ENCODE results near the gene ARHGEF10L. TPM values are rescaled to one million over a fixed set of nuclear protein-coding genes. Genes with fewer than 3 reads are reported as not detected.

Gene ARHGEF10L
- total RNA-seq, 1 donor from 2014 or later: 27.8 TPM

- no peak overlapping the region for H3K4me3 ChIP-seq (ENCODE audit: low read depth, low read length)
- no peak for TF ChIP-seq CTCF (conservative IDR thresholded peaks at IDR 0.05; ENCODE audit: low read depth, low read length)
- no peak for DNase-seq (ENCODE audit: low read depth)
These were observed 164.7 kb downstream of the ARHGEF10L start for GRCh38 chr1:17704176-17704575.

GRCh38 chr1:17706445-17706844, 166.9 kb downstream of the ARHGEF10L start:
- no peak overlapping the region for H3K4me3 ChIP-seq (ENCODE audit: low read depth, low read length)
- DNase-seq (ENCODE audit: low read depth): no peak
- TF ChIP-seq CTCF (conservative IDR thresholded peaks at IDR 0.05; ENCODE audit: low read depth, low read length): no peak

- no peak for TF ChIP-seq CTCF (conservative IDR thresholded peaks at IDR 0.05; ENCODE audit: low read depth, low read length)
- no peak for DNase-seq (ENCODE audit: low read depth)
- no peak overlapping the region for H3K4me3 ChIP-seq (ENCODE audit: low read depth, low read length)
These were observed 170.5 kb downstream of the ARHGEF10L start for GRCh38 chr1:17709981-17710380.

GRCh38 chr1:17710889-17711576, 171.5 kb downstream of the ARHGEF10L start:
- no peak for TF ChIP-seq CTCF (conservative IDR thresholded peaks at IDR 0.05; ENCODE audit: low read depth, low read length)
- no peak overlapping the region for H3K4me3 ChIP-seq (ENCODE audit: low read depth, low read length)
- no peak for DNase-seq (ENCODE audit: low read depth)

- H3K4me3 ChIP-seq (ENCODE audit: low read depth, low read length): no peak overlapping the region
- no peak for TF ChIP-seq CTCF (conservative IDR thresholded peaks at IDR 0.05; ENCODE audit: low read depth, low read length)
- DNase-seq (ENCODE audit: low read depth): no peak
These were observed 172.0 kb downstream of the ARHGEF10L start for GRCh38 chr1:17711577-17711910.

- TF ChIP-seq CTCF (conservative IDR thresholded peaks at IDR 0.05; ENCODE audit: low read depth, low read length): no peak
- H3K4me3 ChIP-seq (ENCODE audit: low read depth, low read length): no peak overlapping the region
- DNase-seq (ENCODE audit: low read depth): no peak
These were observed 172.4 kb downstream of the ARHGEF10L start for GRCh38 chr1:17711941-17712340.

GRCh38 chr1:17713993-17714392, 174.5 kb downstream of the ARHGEF10L start:
- no peak overlapping the region for H3K4me3 ChIP-seq (ENCODE audit: low read depth, low read length)
- TF ChIP-seq CTCF (conservative IDR thresholded peaks at IDR 0.05; ENCODE audit: low read depth, low read length): no peak
- no peak for DNase-seq (ENCODE audit: low read depth)

All from epithelial cell of proximal tubule (primary cell).